B cell (primary cell): Measurements from ENCODE around the gene POLD1.

Source experiments
- CTCF ChIP-seq: fragments of 200-600 bp; IDR thresholded peaks from one replicate; pipeline ENCODE4 v1.8.0; 2022; ENCODE audit warnings: antibody characterized with exemption, mild to moderate bottlenecking
- EZH2 ChIP-seq: IDR thresholded peaks from 2 replicates; pipeline ENCODE4 v1.6.1; 2012; ENCODE audit warnings: borderline replicate concordance, low read depth, mild to moderate bottlenecking, moderate library complexity, low read length; ENCODE audit not compliant: insufficient read depth, poor library complexity, severe bottlenecking

- TF ChIP-seq CTCF, result no peak
- TF ChIP-seq EZH2, result no peak
Measured at GRCh38 chr19:50378863-50379236, 5.3 kb upstream of the POLD1 start.
